ENCODE measurements around the gene TOB1. TPM values are rescaled to one million over a fixed set of nuclear protein-coding genes. Genes with fewer than 3 reads are reported as not detected.

TOB1 gene
- total RNA-seq, 1 experiment from 2014 or later, result 86.0 TPM

- no peak for ATAC-seq
- Histone ChIP-seq H3K4me2 (ENCODE audit: low read length) (no peak overlapping the region), H3K9ac (ENCODE audit: low read length) (no peak overlapping the region), H2AFZ (ENCODE audit: low read depth, low read length, poor library complexity, severe bottlenecking) (no peak overlapping the region), H3K27ac (ENCODE audit: low read depth, low read length) (no peak overlapping the region), H3K9me3 (ENCODE audit: control insufficient read depth in 1 of 2, insufficient read depth in 1 of 2, low read depth in 1 of 2, low read length in 2 of 2) (no peaks in the 10 kb centered on the region), H3K36me3 (ENCODE audit: control insufficient read depth in 1 of 2, insufficient read depth in 2 of 2, low read length in 2 of 2) (no peaks in the 10 kb centered on the region), H3K4me3 (replicated peaks in 1 of 2; ENCODE audit: low read depth in 1 of 2, low read length in 2 of 2) (no peak overlapping the region), H4K20me1 (ENCODE audit: insufficient read depth) (no peaks in the 10 kb centered on the region), H3K27me3 (ENCODE audit: insufficient read depth, low read length) (no peaks in the 10 kb centered on the region), H3K9me2 (ENCODE audit: insufficient read depth) (no peaks in the 10 kb centered on the region), H3K4me1 (ENCODE audit: control insufficient read depth in 1 of 2, insufficient read depth in 2 of 2, low read length in 2 of 2) (peaks cover 20 to 32% of the 10 kb centered on the region in 2 experiments), H3K79me2 (ENCODE audit: insufficient read depth, low read length) (no peaks in the 10 kb centered on the region)
- no peak for DNase-seq (ENCODE audit: low read depth, low spot score)
- intact Hi-C loops (cut with micrococcal nuclease), result no loop called here
- ChIA-PET POLR2A (no interaction called here), CTCF (no interaction called here), RAD21 (ENCODE audit: low non-redundant PET in 1 of 2, low total read pairs in 2 of 2, uncharacterized antibody in 2 of 2, unreplicated experiment in 2 of 2) (no interaction called here)
- TF ChIP-seq RAD21 (IDR thresholded peaks at IDR 0.05; ENCODE audit: low read depth) (no peak), POLR2A (IDR thresholded peaks at IDR 0.05; ENCODE audit: borderline replicate concordance, extremely low read depth, insufficient read depth, insufficient read length) (no peak), SIN3A (IDR thresholded peaks at IDR 0.05; ENCODE audit: low read depth) (no peak), EZH2 (IDR thresholded peaks at IDR 0.05) (no peak), ATF3 (IDR thresholded peaks at IDR 0.05) (no peak), ZBTB33 (IDR thresholded peaks at IDR 0.05; ENCODE audit: extremely low read depth, insufficient replicate concordance, low read length) (no peak)
- BruUV-seq (replicated peaks), result no TSS peak
Observed at GRCh38 chr17:50820651-50821050, 45.5 kb downstream of the TOB1 start.

- no peak overlapping the region for H3K9ac ChIP-seq (ENCODE audit: low read length)
- no peak for TF ChIP-seq EZH2phosphoT487 (IDR thresholded peaks at IDR 0.05; ENCODE audit: borderline replicate concordance)
- TF ChIP-seq FOSL1 (IDR thresholded peaks at IDR 0.05; ENCODE audit: low read depth), result no peak
- no peak for TF ChIP-seq MAX (IDR thresholded peaks at IDR 0.05)
- TF ChIP-seq SRF (IDR thresholded peaks at IDR 0.05; ENCODE audit: low read depth), result no peak
- no peak for TF ChIP-seq RAD21 (IDR thresholded peaks at IDR 0.05; ENCODE audit: low read depth)
- no peak for TF ChIP-seq YY1 (IDR thresholded peaks at IDR 0.05; ENCODE audit: extremely low read depth, insufficient replicate concordance, low read depth, low read length)
- TF ChIP-seq JUND (IDR thresholded peaks at IDR 0.05), result no peak
- TF ChIP-seq CTCF (IDR thresholded peaks at IDR 0.05 in 2 of 3, conservative IDR thresholded peaks at IDR 0.05 in 1 of 3; ENCODE audit: borderline replicate concordance in 1 of 3, insufficient read depth in 1 of 3, low read depth in 2 of 3, low read length in 2 of 3), result no peak
- no peak for TF ChIP-seq ZFX (IDR thresholded peaks at IDR 0.05)
- no peak for TF ChIP-seq ATF3 (IDR thresholded peaks at IDR 0.05)
- TF ChIP-seq CEBPB (IDR thresholded peaks at IDR 0.05; ENCODE audit: low read depth), result no peak
Observed at GRCh38 chr17:50818921-50819657, 47.1 kb downstream of the TOB1 start.

More at GRCh38 chr17:50818921-50819657, 47.1 kb downstream of the TOB1 start:
- ChIA-PET RAD21 (ENCODE audit: low non-redundant PET in 1 of 2, low total read pairs in 2 of 2, uncharacterized antibody in 2 of 2, unreplicated experiment in 2 of 2) (no interaction called here), CTCF (interaction anchor here (0.8 to 2.9 kb wide), 2 partner anchors 8 to 36 kb away, joined by 3 to 16 read pairs; no protein-coding TSS in a partner anchor), POLR2A (interaction anchor here (0.9 kb wide), 1 partner anchor 47 kb away, joined by 3 read pairs; the partner anchor contains the start of gene TOB1)
- no peak overlapping the region for H2AFZ ChIP-seq (ENCODE audit: low read depth, low read length, poor library complexity, severe bottlenecking)
- H3K9me2 ChIP-seq (ENCODE audit: insufficient read depth), result no peaks in the 10 kb centered on the region
- intact Hi-C loops (cut with micrococcal nuclease), result no loop called here
- H3K4me2 ChIP-seq (ENCODE audit: low read length), result peak overlapping the region; percentile 41
- no peaks in the 10 kb centered on the region for H3K27me3 ChIP-seq (ENCODE audit: insufficient read depth, low read length)
- H3K27ac ChIP-seq (ENCODE audit: low read depth, low read length), result no peak overlapping the region
- no TSS peak for BruUV-seq (replicated peaks)
- no peak for ATAC-seq
- no peak overlapping the region for H3K4me3 ChIP-seq (replicated peaks in 1 of 2; ENCODE audit: low read depth in 1 of 2, low read length in 2 of 2)
- peaks cover 20 to 32% of the 10 kb centered on the region in 2 experiments for H3K4me1 ChIP-seq (ENCODE audit: control insufficient read depth in 1 of 2, insufficient read depth in 2 of 2, low read length in 2 of 2)
- H4K20me1 ChIP-seq (ENCODE audit: insufficient read depth), result no peaks in the 10 kb centered on the region
- H3K9me3 ChIP-seq (ENCODE audit: control insufficient read depth in 1 of 2, insufficient read depth in 1 of 2, low read depth in 1 of 2, low read length in 2 of 2), result no peaks in the 10 kb centered on the region
- H3K79me2 ChIP-seq (ENCODE audit: insufficient read depth, low read length), result no peaks in the 10 kb centered on the region
- no peaks in the 10 kb centered on the region for H3K36me3 ChIP-seq (ENCODE audit: control insufficient read depth in 1 of 2, insufficient read depth in 2 of 2, low read length in 2 of 2)
- no peak for DNase-seq (ENCODE audit: low read depth, low spot score)
